SK-N-MC (cell line): ENCODE measurements around the gene MFN2.
"Not testable (repeated sequence)": the region's sequence is repeated elsewhere in the genome, so short reads cannot be mapped to it uniquely, and the experiment has no call there.

Experiments used
- DNase-seq: peaks from one replicate; pipeline ENCODE4 v3.0.0-alpha.2; 2011; ENCODE audit warnings: low read depth, low spot score
- H3K27ac ChIP-seq: fragments of 200-600 bp; sonication (generic); 2 replicates; pipeline ENCODE4 v1.5.1; 2016; ENCODE audit warnings: mixed run types
- H3K36me3 ChIP-seq: fragments of 200-600 bp; sonication (generic); 2 replicates; pipeline ENCODE4 v1.6.1; 2017; ENCODE audit warnings: antibody characterized with exemption, low read length, mixed read lengths; ENCODE audit not compliant: insufficient read depth
- H3K4me3 ChIP-seq: fragments of 200-600 bp; sonication (generic); 2 replicates; pipeline ENCODE4 v1.5.1; 2016
- H3K9ac ChIP-seq: fragments of 200-600 bp; sonication (generic); 2 replicates; pipeline ENCODE4 v1.8.0; 2017; ENCODE audit warnings: mixed run types, mixed read lengths; ENCODE audit not compliant: insufficient read length
- H3K9me3 ChIP-seq: fragments of 200-600 bp; sonication (generic); 2 replicates; pipeline ENCODE4 v1.6.1; 2017; ENCODE audit warnings: low read depth, mild to moderate bottlenecking, antibody characterized with exemption, low read length, moderate library complexity, mixed read lengths
- EZH2 ChIP-seq: fragments of 200-600 bp; sonication (generic); IDR thresholded peaks from one replicate; pipeline ENCODE4 v1.6.1; 2017; ENCODE audit warnings: antibody characterized with exemption
- FOXP2 ChIP-seq: optimal IDR thresholded peaks from 2 replicates; pipeline ENCODE3; 2011; ENCODE audit warnings: mild to moderate bottlenecking, moderate library complexity; ENCODE audit not compliant: insufficient read depth; ENCODE audit errors: extremely low read length, control extremely low read depth
- POLR2AphosphoS5 ChIP-seq: IDR thresholded peaks from 2 replicates; pipeline ENCODE4 v1.6.1; 2012; ENCODE audit warnings: mild to moderate bottlenecking, low read depth, low read length, borderline replicate concordance

Gene MFN2

GRCh38 chr1:11979851-11980675 is at the start of gene MFN2:
MFN2 (plus strand) TSS chr1:11980444; CDS start chr1:11989169, 8,725 bp downstream.
- no peak for TF ChIP-seq EZH2
- TF ChIP-seq POLR2AphosphoS5: peak; percentile 77; the same call in 1 of the 2 replicates
- Histone ChIP-seq H3K27ac (peak within 1 kb of the TSS; percentile 74), H3K9me3 (no peaks in the 10 kb centered on the region), H3K4me3 (peak within 1 kb of the TSS; percentile 83), H3K9ac (peak within 1 kb of the TSS; percentile 85), H3K36me3 (peaks cover 29% of the 10 kb centered on the region)
- peak; percentile 42 for DNase-seq

GRCh38 chr1:11930571-11931445 is 49.4 kb upstream of the MFN2 start:
- TF ChIP-seq POLR2AphosphoS5 (no peak), EZH2 (no peak), FOXP2 (no peak)
- no peak for DNase-seq
- no peak overlapping the region for H3K27ac ChIP-seq
- H3K9me3 ChIP-seq: no peaks in the 10 kb centered on the region
- H3K36me3 ChIP-seq: no peaks in the 10 kb centered on the region
- H3K4me3 ChIP-seq: no peak overlapping the region
- no peak overlapping the region for H3K9ac ChIP-seq

DNA sequence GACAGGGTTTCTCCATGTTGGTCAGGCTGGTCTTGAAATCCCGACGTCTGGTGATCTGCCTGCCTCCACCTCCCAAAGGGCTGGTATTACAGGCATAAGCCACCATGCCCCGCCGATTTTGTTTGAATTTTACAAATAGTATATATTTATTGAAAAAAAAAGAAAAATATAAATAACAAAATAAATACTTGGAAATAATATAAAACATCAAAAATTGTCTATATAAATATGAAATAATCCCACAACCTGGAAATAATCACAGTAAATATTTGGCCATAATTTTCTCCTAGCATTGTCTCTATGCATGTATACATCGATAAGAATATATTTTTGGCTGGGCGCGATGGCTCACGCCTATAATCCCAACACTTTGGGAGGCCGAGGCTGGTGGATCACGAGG is 48.4 kb upstream of the MFN2 start:
- TF ChIP-seq POLR2AphosphoS5: no peak
- TF ChIP-seq EZH2: no peak
- Histone ChIP-seq H3K9me3 (no peaks in the 10 kb centered on the region), H3K27ac (no peak overlapping the region)

GRCh38 chr1:11934302-11935056 is 45.8 kb upstream of the MFN2 start, which contains the start of gene PLOD1:
PLOD1 (plus strand) TSS chr1:11934717; CDS start chr1:11934780, 63 bp downstream.
- peak within 1 kb of the TSS; percentile 84 for H3K4me3 ChIP-seq
- no peaks in the 10 kb centered on the region for H3K9me3 ChIP-seq
- DNase-seq: no peak
- TF ChIP-seq EZH2 (no peak), FOXP2 (no peak), POLR2AphosphoS5 (peak; percentile 88)
- peak within 1 kb of the TSS; percentile 62 for H3K9ac ChIP-seq
- H3K36me3 ChIP-seq: no peaks in the 10 kb centered on the region
- H3K27ac ChIP-seq: 0 out of 2 replicates have a peak within 1 kb of the TSS, but pooled peaks have one; percentile 14

More for the DNA sequence above, 48.4 kb upstream of the MFN2 start:
- Histone ChIP-seq H3K4me3 (no peak overlapping the region), H3K36me3 (no peaks in the 10 kb centered on the region), H3K9ac (no peak overlapping the region)
- DNase-seq: no peak

GRCh38 chr1:11935057-11935412 is 45.2 kb upstream of the MFN2 start:
- H3K27ac ChIP-seq: no peak overlapping the region
- H3K9ac ChIP-seq: peak overlapping the region; percentile 62
- no peak for TF ChIP-seq POLR2AphosphoS5
- TF ChIP-seq FOXP2: no peak
- no peak for TF ChIP-seq EZH2
- peak overlapping the region; percentile 84 for H3K4me3 ChIP-seq
- no peak for DNase-seq
- H3K36me3 ChIP-seq: no peaks in the 10 kb centered on the region
- H3K9me3 ChIP-seq: no peaks in the 10 kb centered on the region

- H3K9me3 ChIP-seq, DNase-seq, H3K4me3 ChIP-seq, H3K27ac ChIP-seq, H3K9ac ChIP-seq, H3K36me3 ChIP-seq: not testable (repeated sequence)
These were observed 44.5 kb upstream of the MFN2 start for GRCh38 chr1:11935733-11936132.

DNA sequence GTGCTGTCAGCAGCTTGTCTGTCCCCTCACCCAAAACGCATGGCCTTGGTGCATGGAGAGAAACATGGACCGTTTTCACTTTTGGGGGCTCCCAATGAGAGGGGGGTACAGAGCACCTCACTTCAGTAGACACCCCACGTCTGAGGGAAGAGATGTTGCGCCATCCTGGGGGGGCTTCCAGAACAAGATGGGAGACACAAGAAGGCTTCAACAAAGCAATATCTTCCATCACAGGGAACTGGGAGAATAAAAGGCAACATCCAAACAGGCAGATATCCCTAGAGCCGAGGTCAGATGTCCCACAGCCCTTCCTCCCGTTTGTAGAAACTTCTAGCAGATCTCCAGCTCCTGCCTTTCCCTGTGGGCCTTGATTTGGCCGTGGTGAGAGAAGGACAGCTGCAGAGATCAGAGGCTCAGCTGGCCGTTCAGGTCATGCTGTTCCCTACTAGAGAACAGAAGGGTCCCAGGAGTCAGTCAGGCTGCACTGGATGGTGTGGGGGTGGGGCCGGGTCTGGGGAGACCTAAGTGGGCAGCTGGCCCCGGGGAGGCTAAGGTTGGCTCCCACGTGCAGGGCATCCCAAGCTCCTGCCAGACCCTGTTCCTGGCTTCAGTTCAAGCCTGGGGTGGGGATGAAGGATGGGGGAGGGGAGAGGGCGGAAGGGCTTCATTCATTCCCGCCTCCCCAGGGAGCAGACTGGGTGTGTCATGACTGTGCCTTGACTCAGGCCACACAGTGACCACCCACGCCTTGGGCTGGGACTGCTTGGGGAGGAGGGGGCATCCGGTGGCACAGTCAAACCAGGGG is 41.3 kb upstream of the MFN2 start:
- no peaks in the 10 kb centered on the region for H3K36me3 ChIP-seq
- H3K9ac ChIP-seq: no peak overlapping the region
- no peak for TF ChIP-seq EZH2
- no peak for TF ChIP-seq POLR2AphosphoS5
- TF ChIP-seq FOXP2: no peak
- H3K9me3 ChIP-seq: no peaks in the 10 kb centered on the region
- H3K27ac ChIP-seq: no peak overlapping the region
- no peak for DNase-seq
- no peak overlapping the region for H3K4me3 ChIP-seq

- not testable (repeated sequence) for H3K36me3 ChIP-seq, H3K9ac ChIP-seq, H3K27ac ChIP-seq, DNase-seq, H3K9me3 ChIP-seq, H3K4me3 ChIP-seq
These were observed 40.5 kb upstream of the MFN2 start for GRCh38 chr1:11939794-11940193.
